MM.1S (cell line): ENCODE results near the gene ESR2.

Experiments used
- DNase-seq: peaks from one replicate; pipeline ENCODE4 v3.0.0-alpha.2; 2015
- H2AFZ ChIP-seq: fragments of 300-600 bp; sonication (generic); 2 replicates; pipeline ENCODE4 v1.6.0; 2016; ENCODE audit warnings: antibody characterized with exemption, low read length
- H3F3A ChIP-seq: fragments of 300-600 bp; sonication (generic); 2 replicates; pipeline ENCODE4 v1.6.1; 2016; ENCODE audit warnings: mild to moderate bottlenecking, antibody characterized with exemption, low read length, moderate library complexity, mixed read lengths; ENCODE audit not compliant: insufficient read depth
- H3K27ac ChIP-seq: fragments of 300-600 bp; sonication (generic); 2 replicates; pipeline ENCODE4 v1.5.1; 2016; ENCODE audit warnings: mild to moderate bottlenecking, low read length
- H3K27me3 ChIP-seq: fragments of 300-600 bp; sonication (generic); replicated peaks from 2 replicates; pipeline ENCODE4 v1.6.0; 2016; ENCODE audit warnings: low read length; ENCODE audit not compliant: insufficient read depth
- H3K36me3 ChIP-seq: fragments of 300-600 bp; sonication (generic); replicated peaks from 2 replicates; pipeline ENCODE4 v1.6.1; 2016; ENCODE audit warnings: mild to moderate bottlenecking, low read length, mixed read lengths; ENCODE audit not compliant: insufficient read depth
- H3K4me1 ChIP-seq: fragments of 300-600 bp; sonication (generic); 2 replicates; pipeline ENCODE4 v1.6.1; 2016; ENCODE audit warnings: low read length, mixed read lengths
- H3K4me2 ChIP-seq: fragments of 300-600 bp; sonication (generic); 2 replicates; pipeline ENCODE4 v1.6.0; 2016; ENCODE audit warnings: low read depth, low read length
- H3K4me3 ChIP-seq: fragments of 300-600 bp; sonication (generic); 2 replicates; pipeline ENCODE4 v1.5.1; 2016; ENCODE audit warnings: low read length, mixed read lengths
- H3K79me2 ChIP-seq: fragments of 300-600 bp; sonication (generic); 2 replicates; pipeline ENCODE4 v1.6.1; 2016; ENCODE audit warnings: mixed run types, low read length, mixed read lengths
- H3K9ac ChIP-seq: fragments of 300-600 bp; sonication (generic); 2 replicates; pipeline ENCODE4 v1.6.1; 2016; ENCODE audit warnings: low read length, mixed read lengths
- H3K9me2 ChIP-seq: fragments of 300-600 bp; sonication (generic); replicated peaks from 2 replicates; pipeline ENCODE4 v1.6.1; 2016; ENCODE audit warnings: mild to moderate bottlenecking, low read length, mixed read lengths; ENCODE audit not compliant: insufficient read depth
- H3K9me3 ChIP-seq: fragments of 300-600 bp; sonication (generic); replicated peaks from 2 replicates; pipeline ENCODE4 v1.6.1; 2016; ENCODE audit warnings: mild to moderate bottlenecking, low read length, mixed read lengths; ENCODE audit not compliant: insufficient read depth
- H4K20me1 ChIP-seq: fragments of 300-600 bp; sonication (generic); 2 replicates; pipeline ENCODE4 v1.6.1; 2016; ENCODE audit warnings: mild to moderate bottlenecking, low read length, moderate library complexity, mixed read lengths; ENCODE audit not compliant: insufficient read depth
- CTCF ChIP-seq: fragments of 300-600 bp; sonication (generic); IDR thresholded peaks from 2 replicates; pipeline ENCODE4 v1.5.1; 2016; ENCODE audit warnings: antibody characterized with exemption, low read length, mixed read lengths
- EZH2 ChIP-seq: fragments of 300-600 bp; sonication (generic); optimal IDR thresholded peaks from 2 replicates; pipeline ENCODE3; 2017; ENCODE audit warnings: low read depth, mild to moderate bottlenecking, antibody characterized with exemption, low read length, mixed read lengths
- EZH2phosphoT487 ChIP-seq: fragments of 300-600 bp; sonication (generic); IDR thresholded peaks from 2 replicates; pipeline ENCODE4 v1.6.1; 2018; ENCODE audit warnings: antibody characterized with exemption, low read length

ESR2 gene

GRCh38 chr14:64190974-64191502 lies 103.1 kb downstream of the ESR2 start:
- Histone ChIP-seq H3K36me3 (no peaks in the 10 kb centered on the region), H2AFZ (no peak overlapping the region), H3F3A (no peaks in the 10 kb centered on the region), H3K79me2 (no peaks in the 10 kb centered on the region), H3K27me3 (no peaks in the 10 kb centered on the region), H3K4me2 (no peak overlapping the region), H3K27ac (no peak overlapping the region), H3K4me1 (peaks cover 15% of the 10 kb centered on the region), H3K9ac (no peak overlapping the region), H3K9me2 (no peaks in the 10 kb centered on the region), H4K20me1 (no peaks in the 10 kb centered on the region), H3K4me3 (no peak overlapping the region), H3K9me3 (no peaks in the 10 kb centered on the region)
- DNase-seq: no peak
- TF ChIP-seq CTCF (no peak), EZH2 (no peak), EZH2phosphoT487 (no peak)

GRCh38 chr14:64187331-64187730 lies 106.8 kb downstream of the ESR2 start:
- no peak overlapping the region for H3K9ac ChIP-seq
- no peak overlapping the region for H3K4me3 ChIP-seq
- TF ChIP-seq CTCF (no peak), EZH2 (no peak), EZH2phosphoT487 (no peak)
- no peak overlapping the region for H3K4me2 ChIP-seq
- H3K4me1 ChIP-seq: no peaks in the 10 kb centered on the region
- H3K36me3 ChIP-seq: no peaks in the 10 kb centered on the region
- no peaks in the 10 kb centered on the region for H3K79me2 ChIP-seq
- DNase-seq: no peak
- H3K9me3 ChIP-seq: no peaks in the 10 kb centered on the region
- no peaks in the 10 kb centered on the region for H3F3A ChIP-seq
- H2AFZ ChIP-seq: no peak overlapping the region
- no peaks in the 10 kb centered on the region for H3K9me2 ChIP-seq
- no peaks in the 10 kb centered on the region for H3K27me3 ChIP-seq
- no peaks in the 10 kb centered on the region for H4K20me1 ChIP-seq
- no peak overlapping the region for H3K27ac ChIP-seq

GRCh38 chr14:64186231-64187129 lies 107.7 kb downstream of the ESR2 start:
- Histone ChIP-seq H4K20me1 (no peaks in the 10 kb centered on the region), H3K27me3 (no peaks in the 10 kb centered on the region), H3K27ac (no peak overlapping the region), H3K9me2 (no peaks in the 10 kb centered on the region), H3K9ac (no peak overlapping the region), H2AFZ (no peak overlapping the region), H3K9me3 (no peaks in the 10 kb centered on the region), H3K4me1 (no peaks in the 10 kb centered on the region), H3K79me2 (no peaks in the 10 kb centered on the region), H3K36me3 (no peaks in the 10 kb centered on the region), H3K4me2 (no peak overlapping the region), H3F3A (no peaks in the 10 kb centered on the region), H3K4me3 (no peak overlapping the region)
- no peak for DNase-seq
- TF ChIP-seq EZH2 (no peak), EZH2phosphoT487 (no peak), CTCF (no peak)
